WTC11 (cell line): ENCODE results near the gene CIPC.

Source experiments
- EMX1 ChIP-seq: fragments of 250-450 bp; sonication (Bioruptor Pico); IDR thresholded peaks from 2 replicates; pipeline ENCODE4 v1.8.0; 2021; ENCODE audit warnings: mild to moderate bottlenecking
- ESRRA ChIP-seq: sonication (generic); formaldehyde crosslinking; IDR thresholded peaks from 2 replicates; pipeline ENCODE4 v1.8.1; 2022; ENCODE audit warnings: mild to moderate bottlenecking, missing genetic modification reagents, borderline replicate concordance
- ETV6 ChIP-seq: sonication (generic); formaldehyde crosslinking; IDR thresholded peaks from 2 replicates; pipeline ENCODE4 v1.8.1; 2022; ENCODE audit warnings: mild to moderate bottlenecking, missing genetic modification reagents
- GABPB1 ChIP-seq: sonication (generic); formaldehyde crosslinking; IDR thresholded peaks from 2 replicates; pipeline ENCODE4 v1.8.1; 2023; ENCODE audit warnings: mild to moderate bottlenecking, missing genetic modification reagents
- SMAD3 ChIP-seq: sonication (generic); formaldehyde crosslinking; IDR thresholded peaks from 2 replicates; pipeline ENCODE4 v1.8.0; 2022; ENCODE audit warnings: missing genetic modification reagents, mild to moderate bottlenecking, borderline replicate concordance
- TF ChIP-seq, protein P1 (sequence below): fragments of 200-600 bp; IDR thresholded peaks from 2 replicates; pipeline ENCODE4 v1.8.0; 2022; ENCODE audit warnings: antibody characterized with exemption
- TF ChIP-seq, protein P2 (sequence below): sonication (generic); formaldehyde crosslinking; IDR thresholded peaks from 2 replicates; pipeline ENCODE4 v1.8.0; 2022; ENCODE audit warnings: mild to moderate bottlenecking, missing genetic modification reagents

DNA sequence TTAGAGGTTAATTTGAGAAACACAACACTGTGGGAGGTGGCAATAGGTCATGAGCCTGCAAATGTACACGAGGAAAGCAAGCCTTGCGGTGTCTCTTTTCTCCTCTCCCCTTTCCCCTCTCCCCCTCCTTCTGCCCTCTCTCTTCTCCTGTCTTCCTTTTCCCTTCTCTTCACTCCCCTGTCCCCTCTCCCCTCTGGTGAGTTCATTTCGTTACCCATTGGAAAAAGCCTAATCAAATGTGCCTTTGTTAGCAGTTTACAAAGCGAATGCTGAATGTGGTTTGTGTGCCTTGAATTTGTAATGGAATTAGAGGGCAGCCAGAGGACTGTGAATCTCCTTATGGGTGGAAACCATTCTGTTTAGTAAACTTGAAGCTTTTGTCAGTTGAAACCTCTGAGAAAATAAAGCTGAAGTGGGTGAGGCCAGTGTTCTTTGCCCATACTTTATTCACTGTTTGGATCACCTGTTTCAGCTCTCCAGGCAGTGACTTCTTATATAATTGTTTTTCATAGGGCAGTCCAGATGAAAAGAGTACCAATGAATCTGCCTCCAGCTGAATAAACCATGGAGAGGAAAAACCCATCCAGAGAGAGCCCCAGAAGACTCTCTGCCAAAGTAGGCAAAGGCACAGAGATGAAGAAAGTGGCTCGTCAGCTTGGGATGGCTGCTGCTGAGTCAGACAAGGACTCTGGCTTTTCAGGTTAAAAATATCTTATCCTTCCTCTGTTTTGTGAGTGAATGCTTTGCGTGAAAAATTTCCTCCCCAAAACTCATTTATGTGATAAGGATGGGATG lies 7.3 kb downstream of the CIPC start:
- TF ChIP-seq, protein P1, sequence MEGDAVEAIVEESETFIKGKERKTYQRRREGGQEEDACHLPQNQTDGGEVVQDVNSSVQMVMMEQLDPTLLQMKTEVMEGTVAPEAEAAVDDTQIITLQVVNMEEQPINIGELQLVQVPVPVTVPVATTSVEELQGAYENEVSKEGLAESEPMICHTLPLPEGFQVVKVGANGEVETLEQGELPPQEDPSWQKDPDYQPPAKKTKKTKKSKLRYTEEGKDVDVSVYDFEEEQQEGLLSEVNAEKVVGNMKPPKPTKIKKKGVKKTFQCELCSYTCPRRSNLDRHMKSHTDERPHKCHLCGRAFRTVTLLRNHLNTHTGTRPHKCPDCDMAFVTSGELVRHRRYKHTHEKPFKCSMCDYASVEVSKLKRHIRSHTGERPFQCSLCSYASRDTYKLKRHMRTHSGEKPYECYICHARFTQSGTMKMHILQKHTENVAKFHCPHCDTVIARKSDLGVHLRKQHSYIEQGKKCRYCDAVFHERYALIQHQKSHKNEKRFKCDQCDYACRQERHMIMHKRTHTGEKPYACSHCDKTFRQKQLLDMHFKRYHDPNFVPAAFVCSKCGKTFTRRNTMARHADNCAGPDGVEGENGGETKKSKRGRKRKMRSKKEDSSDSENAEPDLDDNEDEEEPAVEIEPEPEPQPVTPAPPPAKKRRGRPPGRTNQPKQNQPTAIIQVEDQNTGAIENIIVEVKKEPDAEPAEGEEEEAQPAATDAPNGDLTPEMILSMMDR = no peak
- TF ChIP-seq, protein P2, sequence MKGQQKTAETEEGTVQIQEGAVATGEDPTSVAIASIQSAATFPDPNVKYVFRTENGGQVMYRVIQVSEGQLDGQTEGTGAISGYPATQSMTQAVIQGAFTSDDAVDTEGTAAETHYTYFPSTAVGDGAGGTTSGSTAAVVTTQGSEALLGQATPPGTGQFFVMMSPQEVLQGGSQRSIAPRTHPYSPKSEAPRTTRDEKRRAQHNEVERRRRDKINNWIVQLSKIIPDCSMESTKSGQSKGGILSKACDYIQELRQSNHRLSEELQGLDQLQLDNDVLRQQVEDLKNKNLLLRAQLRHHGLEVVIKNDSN = no peak
- TF ChIP-seq ETV6 (CRISPR knock-in tag) = no peak
- no peak for TF ChIP-seq ESRRA
- TF ChIP-seq GABPB1 = no peak
- TF ChIP-seq SMAD3 (CRISPR knock-in tag) = no peak
- no peak for TF ChIP-seq EMX1 (CRISPR knock-in tag)
